Measurements from ENCODE around the gene ERMARD. TPM values are rescaled to one million over a fixed set of nuclear protein-coding genes. Genes with fewer than 3 reads are reported as not detected.

Gene ERMARD
- total RNA-seq, 4 donors from 2014 or later: 14.6 to 49.1 (median 20.4) TPM

GRCh38 chr6:169825558-169826225 is 74.3 kb downstream of the ERMARD start:
- Histone ChIP-seq H3K27ac (no peak overlapping the region), H3K4me1 (no peaks in the 10 kb centered on the region), H3K36me3 (no peaks in the 10 kb centered on the region), H3K4me3 (no peak overlapping the region), H3K27me3 (peaks cover 3% of the 10 kb centered on the region), H3K9me3 (no peaks in the 10 kb centered on the region)
- peak in 1 of 2 donors; percentile 44 for DNase-seq (ENCODE audit: low spot score in 2 of 2)
- TF ChIP-seq CTCF (IDR thresholded peaks at IDR 0.05) (no peak), POLR2A (IDR thresholded peaks at IDR 0.05) (no peak), POLR2AphosphoS5 (IDR thresholded peaks at IDR 0.05) (no peak), EP300 (IDR thresholded peaks at IDR 0.05) (no peak)
- 94% methylated on average over 12 of the region's 12 CpGs for WGBS

- no peak overlapping the region for H3K4me3 ChIP-seq
- DNase-seq (ENCODE audit: low spot score in 2 of 2): no peak
- no peak overlapping the region for H3K27ac ChIP-seq
- no peaks in the 10 kb centered on the region for H3K36me3 ChIP-seq
- TF ChIP-seq EP300 (IDR thresholded peaks at IDR 0.05) (no peak), POLR2A (IDR thresholded peaks at IDR 0.05) (no peak), CTCF (IDR thresholded peaks at IDR 0.05) (no peak), POLR2AphosphoS5 (IDR thresholded peaks at IDR 0.05) (no peak)
- H3K27me3 ChIP-seq: peaks cover 7% of the 10 kb centered on the region
- H3K4me1 ChIP-seq: peaks cover 8% of the 10 kb centered on the region
- H3K9me3 ChIP-seq: no peaks in the 10 kb centered on the region
Observed at GRCh38 chr6:169826697-169827096, 75.3 kb downstream of the ERMARD start.

GRCh38 chr6:169827290-169827717 is 75.9 kb downstream of the ERMARD start:
- no peak overlapping the region for H3K27ac ChIP-seq
- no peaks in the 10 kb centered on the region for H3K9me3 ChIP-seq
- TF ChIP-seq POLR2A (IDR thresholded peaks at IDR 0.05): no peak
- TF ChIP-seq POLR2AphosphoS5 (IDR thresholded peaks at IDR 0.05): no peak
- TF ChIP-seq EP300 (IDR thresholded peaks at IDR 0.05): no peak
- no peak for TF ChIP-seq CTCF (IDR thresholded peaks at IDR 0.05)
- no peak overlapping the region for H3K4me3 ChIP-seq
- H3K36me3 ChIP-seq: no peaks in the 10 kb centered on the region
- DNase-seq (ENCODE audit: low spot score in 2 of 2): peak in 1 of 2 donors; percentile 64
- peaks cover 7% of the 10 kb centered on the region for H3K27me3 ChIP-seq
- H3K4me1 ChIP-seq: peaks cover 14% of the 10 kb centered on the region
- 72% methylated on average over 12 of the region's 12 CpGs for WGBS

GRCh38 chr6:169828176-169828575 is 76.8 kb downstream of the ERMARD start:
- peaks cover 7% of the 10 kb centered on the region for H3K27me3 ChIP-seq
- TF ChIP-seq CTCF (IDR thresholded peaks at IDR 0.05) (no peak), POLR2AphosphoS5 (IDR thresholded peaks at IDR 0.05) (no peak), POLR2A (IDR thresholded peaks at IDR 0.05) (no peak), EP300 (IDR thresholded peaks at IDR 0.05) (no peak)
- no peak overlapping the region for H3K4me3 ChIP-seq
- H3K4me1 ChIP-seq: peaks cover 18% of the 10 kb centered on the region
- 51% methylated on average over 11 of the region's 13 CpGs for WGBS
- no peaks in the 10 kb centered on the region for H3K36me3 ChIP-seq
- peak in 1 of 2 donors; percentile 52 for DNase-seq (ENCODE audit: low spot score in 2 of 2)
- H3K27ac ChIP-seq: no peak overlapping the region
- no peaks in the 10 kb centered on the region for H3K9me3 ChIP-seq

GRCh38 chr6:169829786-169830185 is 78.4 kb downstream of the ERMARD start:
- H3K4me3 ChIP-seq: no peak overlapping the region
- WGBS: 80% methylated on average over 4 of the region's 4 CpGs
- H3K36me3 ChIP-seq: no peaks in the 10 kb centered on the region
- H3K9me3 ChIP-seq: no peaks in the 10 kb centered on the region
- H3K27me3 ChIP-seq: peaks cover 14% of the 10 kb centered on the region
- TF ChIP-seq CTCF (IDR thresholded peaks at IDR 0.05) (no peak), EP300 (IDR thresholded peaks at IDR 0.05) (no peak), POLR2A (IDR thresholded peaks at IDR 0.05) (no peak), POLR2AphosphoS5 (IDR thresholded peaks at IDR 0.05) (no peak)
- H3K27ac ChIP-seq: no peak overlapping the region
- H3K4me1 ChIP-seq: peaks cover 18% of the 10 kb centered on the region
- DNase-seq (ENCODE audit: low spot score in 2 of 2): no peak
